Mucosa of rectum (tissue), 2 donors: ENCODE measurements around the gene MSI2.

Experiments
- H3K27ac ChIP-seq, 2 donors: one replicate each; pipeline ENCODE4 v1.7.0; 2013; ENCODE audit warnings: inconsistent platforms in 2 of 2, low read depth in 2 of 2, low read length in 2 of 2
- H3K27me3 ChIP-seq, 2 donors: one replicate each; pipeline ENCODE4 v1.7.0; 2013; ENCODE audit warnings: low read length in 2 of 2; ENCODE audit not compliant: control insufficient read depth in 2 of 2, insufficient read depth in 2 of 2
- H3K36me3 ChIP-seq, 2 donors: one replicate each; pipeline ENCODE4 v1.7.0; 2013; ENCODE audit warnings: low read length in 2 of 2; ENCODE audit not compliant: control insufficient read depth in 2 of 2, insufficient read depth in 2 of 2
- H3K4me1 ChIP-seq, 2 donors: one replicate each; pipeline ENCODE4 v1.7.0; 2013; ENCODE audit warnings: low read length in 2 of 2, mild to moderate bottlenecking in 1 of 2; ENCODE audit not compliant: control insufficient read depth in 2 of 2, insufficient read depth in 2 of 2
- H3K4me3 ChIP-seq, 2 donors: one replicate each; pipeline ENCODE4 v1.7.0; 2013; ENCODE audit warnings: low read length in 2 of 2
- H3K9ac ChIP-seq, 2 donors: one replicate each; pipeline ENCODE4 v1.7.0; 2013; ENCODE audit warnings: low read length in 2 of 2, low read depth in 1 of 2, mild to moderate bottlenecking in 1 of 2
- H3K9me3 ChIP-seq, 2 donors: one replicate each; pipeline ENCODE4 v1.7.0; 2013; ENCODE audit warnings: low read length in 2 of 2; ENCODE audit not compliant: control insufficient read depth in 2 of 2
- donor health status: healthy.
- donor health status: Normal muscosa, but diverticular disease.

The MSI2 gene

DNA sequence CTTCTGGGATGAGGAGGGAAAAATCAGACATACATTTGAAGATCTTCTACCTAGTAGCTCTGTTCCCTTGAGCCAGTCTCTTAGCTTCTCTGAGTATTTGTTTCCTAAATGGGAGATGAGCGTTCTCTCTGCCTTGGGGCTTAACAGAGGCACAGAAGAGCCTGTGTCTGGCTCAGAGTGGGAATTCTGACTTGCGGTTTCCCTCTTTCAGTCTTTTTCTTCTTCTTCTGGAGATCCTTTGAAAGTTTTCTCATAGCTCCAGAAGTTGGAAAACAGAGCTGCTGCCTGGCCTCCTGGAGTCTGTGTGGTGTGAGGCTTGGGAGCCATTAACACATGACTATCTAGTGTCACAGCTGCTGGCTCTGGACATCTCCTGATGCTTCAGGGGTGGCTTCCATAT lies 167.9 kb downstream of the MSI2 start:
- Histone ChIP-seq H3K4me3 (peak overlapping the region in 1 of 2 donors; percentile 20), H3K36me3 (no peaks in the 10 kb centered on the region), H3K9me3 (no peaks in the 10 kb centered on the region), H3K9ac (no peak overlapping the region), H3K27me3 (no peaks in the 10 kb centered on the region), H3K27ac (peak overlapping the region; percentile 79 to 85), H3K4me1 (peaks cover 17 to 30% of the 10 kb centered on the region in 2 donors)

DNA sequence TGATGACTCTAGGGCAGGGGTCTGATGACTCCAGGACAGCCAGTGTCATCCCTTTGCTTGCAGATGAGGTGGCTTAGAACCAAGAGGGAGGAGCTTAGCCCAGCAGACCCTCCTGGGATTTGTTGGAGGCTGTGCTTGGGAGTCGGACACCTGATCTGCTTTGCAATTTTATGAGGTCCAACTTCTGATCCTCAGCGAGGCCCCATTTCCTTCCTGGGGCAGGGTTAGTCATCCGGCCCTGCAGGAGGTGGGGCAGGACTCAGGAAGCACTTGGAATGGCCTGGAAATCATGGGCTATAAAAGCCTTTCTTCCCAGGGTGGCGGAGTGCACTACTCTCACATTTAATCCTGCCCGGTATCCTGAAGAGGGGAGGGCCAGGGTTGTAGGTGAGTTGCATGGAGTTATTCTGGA lies 168.5 kb downstream of the MSI2 start:
- Histone ChIP-seq H3K27me3 (no peaks in the 10 kb centered on the region), H3K4me1 (peaks cover 17 to 30% of the 10 kb centered on the region in 2 donors), H3K27ac (peak overlapping the region; percentile 79 to 85), H3K9me3 (no peaks in the 10 kb centered on the region), H3K36me3 (no peaks in the 10 kb centered on the region), H3K4me3 (peak overlapping the region in 1 of 2 donors; percentile 26), H3K9ac (no peak overlapping the region)

DNA sequence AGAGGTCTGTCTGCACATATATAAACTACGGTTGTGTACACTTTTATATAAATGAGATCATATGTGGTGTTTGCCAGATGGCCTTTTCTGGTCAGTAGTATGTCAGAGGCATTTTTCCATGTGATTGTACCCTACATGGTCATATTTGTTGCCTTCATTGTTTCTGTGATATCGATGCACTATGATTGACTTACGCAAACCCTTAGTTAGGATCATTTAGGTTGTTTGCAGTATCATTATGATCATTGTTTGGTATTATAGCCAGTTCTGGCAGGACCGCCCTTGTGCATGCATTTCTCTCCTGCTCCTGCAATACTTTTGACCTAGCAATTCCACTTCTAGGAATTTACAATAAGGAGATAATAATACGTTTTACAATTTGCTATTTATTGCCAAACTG lies 169.1 kb downstream of the MSI2 start:
- Histone ChIP-seq H3K4me3 (peak overlapping the region in 1 of 2 donors; percentile 26), H3K9ac (peak overlapping the region in 1 of 2 donors; percentile 13), H3K36me3 (no peaks in the 10 kb centered on the region), H3K4me1 (peaks cover 14 to 30% of the 10 kb centered on the region in 2 donors), H3K27ac (peak overlapping the region; percentile 79 to 85), H3K27me3 (no peaks in the 10 kb centered on the region), H3K9me3 (no peaks in the 10 kb centered on the region)

DNA sequence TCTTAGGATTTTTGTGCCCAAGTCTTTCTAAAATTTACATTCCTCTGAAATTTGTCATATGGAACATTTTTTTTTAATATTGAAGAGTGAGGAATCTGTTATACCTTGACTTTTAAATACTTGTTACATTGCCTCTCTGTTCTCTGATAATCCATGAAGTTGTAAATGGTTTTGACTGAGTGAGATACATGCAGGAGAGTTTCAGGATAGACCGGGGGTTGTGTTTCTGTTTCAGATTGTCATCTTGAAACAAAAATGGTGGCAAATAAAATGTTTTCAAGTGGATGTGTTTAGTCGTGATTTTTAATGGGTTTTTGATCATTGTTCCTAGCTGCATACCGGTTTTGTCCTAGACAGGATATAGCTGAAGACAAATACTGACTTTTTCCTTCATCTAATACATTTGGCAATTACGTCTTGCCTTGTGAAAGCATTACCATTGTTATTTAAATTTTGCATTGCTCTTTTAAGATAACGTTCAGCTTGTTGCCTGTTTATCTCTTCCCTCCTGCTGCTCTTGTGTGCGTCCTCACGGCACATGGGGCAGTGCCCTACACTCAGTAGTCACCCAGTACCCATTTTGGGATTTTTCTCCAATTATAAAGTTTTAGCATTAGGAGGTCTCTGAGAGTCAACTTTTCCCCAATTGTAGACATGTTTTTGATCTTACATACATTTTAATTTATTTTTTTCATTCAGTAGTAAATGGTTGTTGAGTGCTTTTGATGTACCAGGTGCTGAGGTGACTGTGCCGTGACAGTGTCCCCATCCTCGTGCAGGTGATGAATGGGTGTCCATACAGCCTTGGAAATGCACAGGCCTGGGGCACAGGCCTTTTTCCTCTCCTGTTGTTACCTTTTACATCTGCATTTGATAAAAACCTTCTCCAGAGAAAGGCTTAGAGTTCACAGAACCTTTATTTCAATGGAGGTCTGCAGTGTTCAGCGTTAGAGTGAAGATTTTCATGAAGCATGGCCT lies 169.9 kb downstream of the MSI2 start:
- H3K4me3 ChIP-seq, result no peak overlapping the region
- H3K27ac ChIP-seq, result peak overlapping the region; percentile 79 to 85
- H3K9ac ChIP-seq, result peak overlapping the region in 1 of 2 donors; percentile 13
- H3K9me3 ChIP-seq, result no peaks in the 10 kb centered on the region
- no peaks in the 10 kb centered on the region for H3K36me3 ChIP-seq
- peaks cover 14 to 24% of the 10 kb centered on the region in 2 donors for H3K4me1 ChIP-seq
- H3K27me3 ChIP-seq, result no peaks in the 10 kb centered on the region

DNA sequence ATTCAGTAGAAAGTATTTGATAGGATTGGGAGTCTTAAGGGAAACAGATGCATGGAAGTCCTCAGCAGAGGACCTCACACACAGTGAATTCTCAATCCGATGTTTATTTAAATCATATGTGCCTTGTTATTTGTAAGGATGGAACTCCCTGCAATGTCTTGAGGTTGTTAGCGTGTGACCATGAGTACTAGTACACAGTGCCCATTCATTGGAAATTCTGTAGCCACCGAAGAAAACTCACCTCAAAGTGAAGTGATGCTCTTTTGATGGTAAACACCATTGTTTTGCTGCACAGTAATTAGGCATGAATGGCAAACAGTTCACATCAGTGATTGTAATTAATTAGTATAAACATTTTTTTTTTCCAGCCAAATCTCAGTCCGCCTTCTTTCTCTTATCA lies 173.6 kb downstream of the MSI2 start:
- H3K27ac ChIP-seq, result no peak overlapping the region
- H3K9ac ChIP-seq, result no peak overlapping the region
- no peaks in the 10 kb centered on the region for H3K9me3 ChIP-seq
- no peak overlapping the region for H3K4me3 ChIP-seq
- H3K36me3 ChIP-seq, result no peaks in the 10 kb centered on the region
- H3K27me3 ChIP-seq, result no peaks in the 10 kb centered on the region
- peaks cover 6 to 10% of the 10 kb centered on the region in 2 donors for H3K4me1 ChIP-seq

DNA sequence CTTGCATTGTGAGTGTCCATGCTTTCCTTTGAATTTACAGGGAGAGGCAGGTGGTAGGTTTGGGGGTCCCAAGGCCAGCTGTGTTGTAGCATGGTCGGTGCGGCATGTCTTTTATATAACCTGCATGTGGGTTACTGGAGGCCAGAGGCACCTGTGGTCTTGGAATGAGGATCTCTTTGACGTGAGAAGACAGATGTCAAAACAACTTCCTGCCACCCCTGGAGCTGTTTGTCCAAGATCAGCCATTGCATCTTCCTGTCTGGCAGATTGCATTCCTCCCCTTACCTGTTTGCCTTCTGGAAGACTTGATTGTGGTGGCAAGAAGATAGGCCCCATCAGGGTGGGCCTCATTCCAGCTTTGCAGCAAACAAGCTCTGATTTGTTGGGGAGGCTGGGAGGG lies 175.1 kb downstream of the MSI2 start:
- Histone ChIP-seq H3K36me3 (no peaks in the 10 kb centered on the region), H3K9me3 (no peaks in the 10 kb centered on the region), H3K27me3 (no peaks in the 10 kb centered on the region), H3K4me1 (peaks cover 1 to 2% of the 10 kb centered on the region in 2 donors), H3K27ac (no peak overlapping the region), H3K4me3 (no peak overlapping the region), H3K9ac (no peak overlapping the region)

DNA sequence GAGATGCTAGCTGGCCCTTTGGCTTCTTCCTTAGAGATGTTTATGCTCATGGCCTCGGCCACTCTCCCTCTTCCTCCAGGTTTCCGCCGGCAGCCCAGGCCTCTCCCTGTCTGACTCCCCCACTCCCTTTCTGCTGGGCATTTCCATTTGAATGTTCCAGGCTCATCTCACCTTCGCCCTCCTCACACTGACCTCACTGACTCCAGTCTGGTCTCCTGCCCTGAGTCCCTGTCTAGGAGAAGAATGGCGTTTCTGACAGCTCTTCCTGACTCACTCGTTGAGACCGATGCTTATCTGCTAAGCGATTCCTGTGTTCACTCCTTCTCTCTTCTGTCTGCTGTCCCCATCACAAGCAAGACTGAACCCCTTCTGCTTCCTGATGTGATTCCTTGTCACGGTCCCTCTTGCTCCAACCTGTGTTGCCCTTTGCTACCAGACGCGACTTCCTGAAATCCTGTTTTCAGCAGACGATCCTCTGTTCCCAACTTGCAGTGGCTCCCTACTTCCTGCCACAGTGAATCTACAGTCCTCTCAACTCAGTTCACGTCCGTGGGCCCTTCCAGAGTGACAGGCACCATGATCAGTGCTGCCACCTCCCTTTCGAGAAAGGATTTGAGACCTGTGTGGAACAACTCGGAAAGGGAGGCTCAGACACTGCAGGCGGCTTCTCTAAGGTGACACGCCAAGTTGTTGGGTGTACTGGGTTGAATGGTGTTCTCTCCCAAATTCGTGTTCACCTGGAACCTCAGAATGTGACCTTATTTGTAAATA lies 176.4 kb downstream of the MSI2 start:
- H3K36me3 ChIP-seq, result no peaks in the 10 kb centered on the region
- peaks cover 2 to 4% of the 10 kb centered on the region in 2 donors for H3K4me1 ChIP-seq
- H3K9me3 ChIP-seq, result no peaks in the 10 kb centered on the region
- H3K9ac ChIP-seq, result no peak overlapping the region
- H3K27ac ChIP-seq, result no peak overlapping the region
- H3K4me3 ChIP-seq, result no peak overlapping the region
- H3K27me3 ChIP-seq, result no peaks in the 10 kb centered on the region

DNA sequence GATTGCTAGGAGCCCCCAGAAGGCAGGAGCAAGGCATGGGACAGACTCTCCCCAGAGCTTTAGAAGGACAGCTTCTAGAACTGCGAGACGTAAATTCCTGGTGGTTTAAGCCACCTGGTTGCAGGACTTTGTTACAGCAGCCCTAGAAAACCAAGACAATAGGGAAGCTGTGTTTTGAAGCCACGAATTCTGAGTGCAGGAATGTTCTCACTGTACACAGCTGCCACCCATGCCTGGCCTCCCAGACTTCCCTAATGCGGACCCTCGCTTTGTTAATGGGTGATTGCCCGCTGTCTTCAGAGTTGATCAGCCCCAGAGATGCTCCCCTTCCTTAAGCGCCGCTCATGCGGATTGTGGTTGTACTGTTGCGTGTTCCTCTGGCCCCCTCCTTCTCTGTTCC lies 177.1 kb downstream of the MSI2 start:
- H3K27me3 ChIP-seq, result no peaks in the 10 kb centered on the region
- no peaks in the 10 kb centered on the region for H3K9me3 ChIP-seq
- no peak overlapping the region for H3K9ac ChIP-seq
- no peak overlapping the region for H3K4me3 ChIP-seq
- H3K27ac ChIP-seq, result no peak overlapping the region
- H3K4me1 ChIP-seq, result peaks cover 2 to 4% of the 10 kb centered on the region in 2 donors
- no peaks in the 10 kb centered on the region for H3K36me3 ChIP-seq

DNA sequence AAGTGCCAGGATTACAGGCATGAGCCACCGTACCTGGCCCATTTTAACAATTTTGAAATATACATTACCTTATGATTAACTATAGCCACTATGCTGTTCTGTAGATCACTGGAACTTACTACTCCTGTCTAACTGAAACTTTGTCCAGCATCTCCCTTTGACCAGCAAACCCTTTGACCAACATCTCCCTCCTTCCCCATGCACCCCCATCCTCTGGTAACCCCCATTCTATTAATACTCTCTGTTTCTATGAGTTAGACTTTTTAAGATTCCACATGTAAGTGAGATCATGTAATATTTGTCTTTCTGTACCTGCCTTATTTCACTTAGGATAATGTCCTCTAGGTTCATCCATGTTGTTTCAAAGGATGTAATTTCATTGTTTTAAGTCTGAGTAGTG lies 178.0 kb downstream of the MSI2 start:
- no peaks in the 10 kb centered on the region for H3K36me3 ChIP-seq
- H3K27ac ChIP-seq, result no peak overlapping the region
- no peaks in the 10 kb centered on the region for H3K9me3 ChIP-seq
- H3K27me3 ChIP-seq, result no peaks in the 10 kb centered on the region
- no peak overlapping the region for H3K9ac ChIP-seq
- peaks cover 2 to 4% of the 10 kb centered on the region in 2 donors for H3K4me1 ChIP-seq
- H3K4me3 ChIP-seq, result no peak overlapping the region

DNA sequence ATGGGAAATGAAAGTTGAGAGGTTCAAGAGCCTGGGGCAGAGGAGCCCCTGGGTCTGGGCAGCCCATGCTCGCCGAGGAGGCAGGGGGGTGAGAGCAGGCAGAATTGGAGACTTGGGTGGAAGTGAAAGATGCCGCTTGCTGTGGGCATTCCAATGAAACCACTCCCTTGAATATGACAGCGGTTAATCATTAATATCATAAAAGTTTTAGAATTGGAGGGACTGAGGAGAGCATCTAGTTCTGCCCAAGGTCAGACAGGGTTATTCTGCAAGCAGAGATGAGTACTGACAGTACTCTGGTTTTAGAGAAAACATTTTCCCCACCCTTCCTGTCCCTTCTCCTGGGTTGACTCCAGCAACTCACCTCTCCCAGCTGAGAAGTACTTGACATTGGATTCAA lies 180.2 kb downstream of the MSI2 start:
- H3K9me3 ChIP-seq, result no peaks in the 10 kb centered on the region
- no peaks in the 10 kb centered on the region for H3K27me3 ChIP-seq
- H3K36me3 ChIP-seq, result no peaks in the 10 kb centered on the region
- no peak overlapping the region for H3K9ac ChIP-seq
- H3K27ac ChIP-seq, result no peak overlapping the region
- no peak overlapping the region for H3K4me3 ChIP-seq
- H3K4me1 ChIP-seq, result peaks cover 16 to 18% of the 10 kb centered on the region in 2 donors
